ENCODE measurements around the gene PLOD1.

GRCh38 chr1:11934302-11935056 lies at the start of gene PLOD1:
- TF ChIP-seq CTCF (IDR thresholded peaks at IDR 0.05; ENCODE audit: low read depth, low read length, missing input control) = no peak
- no peak for TF ChIP-seq JUND (IDR thresholded peaks at IDR 0.05)
- TF ChIP-seq RAD21 (IDR thresholded peaks at IDR 0.05) = no peak
- TF ChIP-seq REST (IDR thresholded peaks at IDR 0.05) = peak; percentile 44
- no peak for TF ChIP-seq YY1 (IDR thresholded peaks at IDR 0.05)
- peak; percentile 29 for TF ChIP-seq MAX (IDR thresholded peaks at IDR 0.05)
- TF ChIP-seq TAF1 (conservative IDR thresholded peaks at IDR 0.05) = no peak
- no peak for TF ChIP-seq ATF3 (IDR thresholded peaks at IDR 0.05)
- TF ChIP-seq EGR1 (IDR thresholded peaks at IDR 0.05; ENCODE audit: low read depth in 2 of 2) = peak in 1 of 2 donors; percentile 74
- TF ChIP-seq RXRA (IDR thresholded peaks at IDR 0.05) = no peak
